Transverse colon (tissue), 3 donors: ENCODE results near the gene ARHGAP8.

ENCODE experiments used
- EP300 ChIP-seq: sonication (generic); formaldehyde crosslinking; IDR thresholded peaks from one replicate; pipeline ENCODE4 v1.6.1; 2017; ENCODE audit warnings: antibody characterized with exemption, low read depth
- TF ChIP-seq, protein P1 (sequence below), 5 experiments: fragments of 200-600 bp in 3 of 5; fragments of 450-650 bp in 2 of 5; sonication (generic) in 3 of 5; IDR thresholded peaks; 1 replicate in 2 of 5; 2 replicates in 3 of 5; pipeline ENCODE4 v1.5.1; 2016 to 2017; ENCODE audit warnings: antibody characterized with exemption in 5 of 5, inconsistent platforms in 3 of 5, mild to moderate bottlenecking in 2 of 5, moderate library complexity in 1 of 5

DNA sequence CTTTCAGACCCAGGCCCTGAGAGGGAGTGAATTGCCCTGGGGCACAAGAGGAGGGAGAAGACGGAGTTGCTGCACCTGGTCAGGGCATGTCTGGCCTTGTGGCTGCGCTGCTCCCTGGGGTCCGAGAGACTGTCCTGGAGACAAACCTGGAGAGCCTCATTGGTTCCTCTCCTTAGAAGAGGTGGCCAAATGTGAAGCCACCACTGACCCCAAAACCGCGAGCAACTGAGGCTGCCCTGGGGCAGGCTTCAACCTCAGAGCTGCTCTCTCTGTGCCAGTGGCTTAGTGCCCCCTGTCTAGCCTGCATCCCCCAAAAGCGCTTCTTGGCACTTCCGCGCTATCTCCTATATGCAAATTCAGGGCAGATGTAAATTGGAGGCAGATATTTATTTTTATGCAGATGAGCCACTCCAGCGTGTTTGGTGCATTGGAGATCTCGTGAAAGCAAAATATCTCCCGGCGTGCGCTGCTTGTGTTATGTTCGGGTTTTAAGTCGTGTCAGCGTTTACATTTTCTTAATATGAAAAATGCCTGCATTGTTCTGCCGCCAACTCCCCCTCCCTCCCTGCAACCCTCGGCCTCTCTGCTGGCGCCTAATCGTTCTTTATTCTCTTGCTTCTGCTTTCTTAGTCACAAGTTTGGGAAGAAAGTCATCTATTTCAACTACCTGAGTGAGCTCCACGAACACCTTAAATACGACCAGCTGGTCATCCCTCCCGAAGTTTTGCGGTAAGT lies 69.5 kb downstream of the ARHGAP8 start:
- TF ChIP-seq EP300 = no peak
- TF ChIP-seq, protein P1, sequence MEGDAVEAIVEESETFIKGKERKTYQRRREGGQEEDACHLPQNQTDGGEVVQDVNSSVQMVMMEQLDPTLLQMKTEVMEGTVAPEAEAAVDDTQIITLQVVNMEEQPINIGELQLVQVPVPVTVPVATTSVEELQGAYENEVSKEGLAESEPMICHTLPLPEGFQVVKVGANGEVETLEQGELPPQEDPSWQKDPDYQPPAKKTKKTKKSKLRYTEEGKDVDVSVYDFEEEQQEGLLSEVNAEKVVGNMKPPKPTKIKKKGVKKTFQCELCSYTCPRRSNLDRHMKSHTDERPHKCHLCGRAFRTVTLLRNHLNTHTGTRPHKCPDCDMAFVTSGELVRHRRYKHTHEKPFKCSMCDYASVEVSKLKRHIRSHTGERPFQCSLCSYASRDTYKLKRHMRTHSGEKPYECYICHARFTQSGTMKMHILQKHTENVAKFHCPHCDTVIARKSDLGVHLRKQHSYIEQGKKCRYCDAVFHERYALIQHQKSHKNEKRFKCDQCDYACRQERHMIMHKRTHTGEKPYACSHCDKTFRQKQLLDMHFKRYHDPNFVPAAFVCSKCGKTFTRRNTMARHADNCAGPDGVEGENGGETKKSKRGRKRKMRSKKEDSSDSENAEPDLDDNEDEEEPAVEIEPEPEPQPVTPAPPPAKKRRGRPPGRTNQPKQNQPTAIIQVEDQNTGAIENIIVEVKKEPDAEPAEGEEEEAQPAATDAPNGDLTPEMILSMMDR (IDR thresholded peaks at IDR 0.05) = no peak
